ENCODE data around the gene ORMDL2. TPM values are rescaled to one million over a fixed set of nuclear protein-coding genes. Genes with fewer than 3 reads are reported as not detected.
"Not testable (repeated sequence)": the region's sequence is repeated elsewhere in the genome, so short reads cannot be mapped to it uniquely, and the experiment has no call there.

ORMDL2 gene
- polyA plus RNA-seq, 4 donors, result 17.7 to 35.6 (median 34.0) TPM

DNA sequence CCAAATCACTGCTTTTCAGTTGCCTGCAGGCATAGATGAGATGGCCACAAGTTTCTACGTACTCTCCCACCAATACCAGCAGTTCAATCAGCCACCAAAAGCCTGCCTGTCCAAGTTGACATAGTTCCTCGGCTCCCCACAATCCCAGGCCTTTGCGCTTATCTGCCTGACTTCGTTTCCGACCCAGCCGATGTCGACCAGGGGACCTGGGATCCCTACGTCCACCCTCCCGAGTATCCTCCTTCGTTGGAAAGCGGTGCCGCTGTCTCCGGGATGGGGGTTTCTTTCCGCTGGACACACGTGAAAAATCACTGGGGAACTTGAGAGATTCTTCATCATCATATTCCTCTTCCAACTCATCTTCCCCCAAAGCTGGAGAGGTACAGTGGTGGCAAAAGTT lies 10.0 kb downstream of the ORMDL2 start:
- no peak for DNase-seq (ENCODE audit: low read depth in 4 of 4, low spot score in 3 of 4)

DNA sequence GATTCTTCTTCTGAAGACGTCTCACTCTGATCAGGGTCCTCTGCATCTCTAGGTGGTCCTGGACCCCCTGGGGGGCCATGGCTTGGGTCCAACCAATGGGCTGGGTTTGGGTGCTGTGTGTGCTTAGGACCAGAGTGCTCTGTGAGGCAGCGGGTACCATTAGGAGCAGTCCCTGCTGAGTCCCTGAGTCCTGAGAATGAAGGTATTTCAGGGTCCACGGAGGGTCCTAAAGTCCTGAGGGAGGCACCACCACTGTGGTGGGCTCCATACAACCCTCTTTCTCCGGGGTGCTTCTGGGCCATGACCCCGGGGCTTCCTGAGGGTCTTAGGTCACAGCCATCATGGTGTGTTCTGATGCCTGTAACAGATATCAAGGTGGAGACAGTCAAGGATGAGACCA lies 10.5 kb downstream of the ORMDL2 start:
- DNase-seq (ENCODE audit: low read depth in 4 of 4, low spot score in 3 of 4), result no peak

GRCh38 chr12:55829967-55830600 lies 12.2 kb downstream of the ORMDL2 start:
- peak in 1 of 4 donors; percentile 31 for DNase-seq (ENCODE audit: low read depth in 4 of 4, low spot score in 3 of 4)

DNA sequence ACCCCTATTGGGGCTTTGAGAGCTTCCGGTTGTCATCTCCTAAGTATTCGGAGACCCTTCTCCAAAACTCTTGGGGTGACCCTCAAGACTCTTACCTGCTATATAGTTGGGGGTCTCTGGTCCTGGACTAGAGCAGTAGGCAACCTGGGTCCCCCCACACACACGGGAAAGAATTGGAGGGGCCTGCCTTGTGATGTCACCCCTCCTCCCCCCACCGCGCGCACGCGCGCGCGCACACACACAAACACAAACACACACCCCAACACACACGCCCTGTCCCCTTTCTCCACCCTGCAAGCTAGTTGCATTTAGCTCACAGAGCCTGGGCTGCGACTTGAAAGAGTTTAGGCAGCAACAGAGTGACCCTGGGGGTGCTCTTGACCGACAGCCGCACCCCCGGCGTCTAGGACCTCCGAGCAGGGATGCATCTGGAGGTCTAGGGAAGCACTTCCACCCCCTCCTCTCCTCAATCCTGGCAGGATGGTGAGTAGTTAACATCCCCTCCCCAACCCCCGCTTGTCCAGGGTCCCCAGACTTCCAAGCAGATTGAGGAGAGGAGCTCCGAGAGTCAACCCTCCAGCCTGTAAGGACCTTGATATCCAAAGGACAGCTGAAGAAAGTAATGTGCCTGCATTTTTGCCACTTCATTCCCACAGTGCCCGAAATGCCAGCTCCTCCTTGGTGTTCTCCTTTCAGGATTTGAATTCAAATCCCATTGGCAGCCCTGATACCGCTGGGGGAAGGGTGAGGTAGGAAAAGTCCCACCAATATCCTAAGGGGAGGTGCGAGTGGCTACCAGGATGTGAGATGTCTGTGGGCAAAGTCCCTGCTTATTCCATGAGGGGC lies 13.0 kb downstream of the ORMDL2 start:
- DNase-seq (ENCODE audit: low read depth in 4 of 4, low spot score in 3 of 4), result peak; percentile 76 to 89 (median 82)

GRCh38 chr12:55831447-55831815 lies 13.6 kb downstream of the ORMDL2 start:
- no peak for DNase-seq (ENCODE audit: low read depth in 4 of 4, low spot score in 3 of 4)

GRCh38 chr12:55833056-55833455 lies 15.2 kb downstream of the ORMDL2 start:
- DNase-seq (ENCODE audit: low read depth in 4 of 4, low spot score in 3 of 4), result no peak

DNA sequence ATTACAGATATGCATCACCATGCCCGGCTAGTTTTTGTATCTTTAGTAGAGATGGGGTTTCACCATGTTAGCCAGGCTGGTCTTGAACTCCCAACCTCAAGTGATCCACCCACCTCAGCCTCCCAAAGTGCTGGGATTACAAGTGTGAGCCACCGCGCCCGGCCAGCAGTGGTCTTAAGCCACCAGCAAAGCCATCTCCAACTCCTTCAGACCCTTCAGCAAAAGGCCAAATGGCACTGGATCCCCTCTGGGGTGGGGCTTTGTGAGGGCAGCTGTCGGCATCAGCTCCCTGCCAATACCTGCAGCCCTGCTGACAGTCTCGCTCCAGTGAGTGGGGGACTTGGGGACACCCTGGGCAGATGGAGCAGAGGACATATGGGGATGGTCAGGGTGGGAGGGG lies 16.6 kb downstream of the ORMDL2 start:
- DNase-seq (ENCODE audit: low read depth in 4 of 4, low spot score in 3 of 4), result not testable (repeated sequence)

DNA sequence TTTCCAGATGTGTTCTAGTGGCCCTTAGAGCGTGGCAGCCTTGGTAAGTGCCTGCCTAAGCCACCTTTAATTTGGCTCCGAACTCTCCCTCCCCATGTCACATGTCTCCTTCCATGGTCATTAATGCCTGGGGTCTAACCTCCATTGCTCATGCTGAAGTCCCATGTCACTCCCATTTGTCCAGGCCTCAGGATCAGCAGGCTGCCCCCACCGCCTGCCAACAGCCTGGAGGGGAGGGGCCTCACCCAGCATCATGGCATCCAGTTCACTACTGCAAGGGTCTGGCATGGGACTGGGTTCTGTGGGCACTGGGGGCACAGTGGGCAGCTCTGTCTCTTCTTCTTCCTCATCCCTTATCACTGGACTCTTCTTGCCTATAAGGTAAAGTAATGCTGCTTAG lies 20.5 kb downstream of the ORMDL2 start:
- no peak for DNase-seq (ENCODE audit: low read depth in 4 of 4, low spot score in 3 of 4)

GRCh38 chr12:55839345-55840140 lies 21.7 kb downstream of the ORMDL2 start:
- DNase-seq (ENCODE audit: low read depth in 4 of 4, low spot score in 3 of 4), result no peak

- no peak for DNase-seq (ENCODE audit: low read depth in 4 of 4, low spot score in 3 of 4)
These were observed 22.9 kb downstream of the ORMDL2 start for GRCh38 chr12:55840581-55841351.

DNA sequence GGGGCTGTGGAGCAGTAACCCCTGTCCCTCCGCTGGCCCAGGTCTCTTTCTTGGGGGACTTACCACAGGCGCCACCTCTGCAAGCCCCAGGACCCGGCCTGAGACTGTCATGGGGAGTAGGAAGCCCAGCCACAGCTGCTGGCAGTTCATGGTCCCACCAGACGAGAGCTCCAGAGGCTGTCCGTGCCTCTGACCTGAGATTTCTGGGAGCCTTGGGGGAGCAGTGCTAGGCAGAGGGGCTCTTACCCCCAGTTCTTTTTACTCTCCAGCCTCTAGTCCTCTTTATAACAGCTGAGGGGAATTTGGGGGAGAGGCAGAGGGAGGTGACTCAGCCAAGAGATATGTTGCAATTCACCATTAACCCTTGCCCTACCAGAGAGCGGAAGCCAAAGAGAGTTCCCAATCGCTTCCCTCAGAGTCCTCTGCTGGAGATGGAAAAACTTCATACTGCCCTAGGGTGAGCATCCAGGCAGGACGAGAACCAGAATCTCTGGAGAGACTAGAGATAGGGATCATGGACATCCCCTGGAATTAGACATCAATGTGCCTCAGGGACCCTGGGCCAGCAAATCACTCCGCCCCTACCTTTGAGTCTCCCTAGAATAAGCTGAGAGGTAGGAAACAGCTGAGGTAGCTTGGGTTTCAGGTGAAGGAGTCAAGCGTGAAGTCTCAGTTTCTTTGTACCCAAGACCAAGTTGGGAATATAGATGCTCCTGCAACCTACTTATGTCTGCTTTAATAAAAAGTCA lies 25.0 kb downstream of the ORMDL2 start, which contains the start of gene MMP19:
Gene MMP19, minus strand, starts transcription at position 256 of the 749 bp plus-strand sequence. Its CDS starts 106 bp downstream, at position 150.
- DNase-seq (ENCODE audit: low read depth in 4 of 4, low spot score in 3 of 4), result no peak

DNA sequence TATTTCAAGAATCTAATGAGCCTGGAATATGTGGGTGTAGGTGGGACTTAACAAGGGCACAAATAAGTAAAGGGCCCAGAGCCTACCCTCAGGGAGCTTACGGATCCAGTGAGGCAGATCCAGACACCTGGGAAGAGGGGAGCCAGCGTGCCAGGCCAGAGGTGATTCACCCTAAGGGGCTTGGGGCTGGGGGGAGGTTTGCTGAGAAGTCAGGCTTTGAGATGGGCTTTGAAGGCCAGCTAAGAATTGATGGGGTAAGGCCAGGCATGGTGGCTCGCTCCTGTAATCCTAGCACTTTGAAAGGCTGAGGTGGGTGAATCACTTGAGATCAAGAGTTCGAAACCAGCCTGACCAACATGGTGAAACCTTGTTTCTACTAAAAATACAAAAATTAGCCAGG lies 25.6 kb downstream of the ORMDL2 start:
- DNase-seq (ENCODE audit: low read depth in 4 of 4, low spot score in 3 of 4), result no peak

GRCh38 chr12:55844961-55845360 lies 27.1 kb downstream of the ORMDL2 start:
- DNase-seq (ENCODE audit: low read depth in 4 of 4, low spot score in 3 of 4), result no peak

- no peak for DNase-seq (ENCODE audit: low read depth in 4 of 4, low spot score in 3 of 4)
These were observed 27.5 kb downstream of the ORMDL2 start for GRCh38 chr12:55845361-55845760.

- DNase-seq (ENCODE audit: low read depth in 4 of 4, low spot score in 3 of 4), result no peak
These were observed 28.1 kb downstream of the ORMDL2 start for GRCh38 chr12:55845785-55846496.

DNA sequence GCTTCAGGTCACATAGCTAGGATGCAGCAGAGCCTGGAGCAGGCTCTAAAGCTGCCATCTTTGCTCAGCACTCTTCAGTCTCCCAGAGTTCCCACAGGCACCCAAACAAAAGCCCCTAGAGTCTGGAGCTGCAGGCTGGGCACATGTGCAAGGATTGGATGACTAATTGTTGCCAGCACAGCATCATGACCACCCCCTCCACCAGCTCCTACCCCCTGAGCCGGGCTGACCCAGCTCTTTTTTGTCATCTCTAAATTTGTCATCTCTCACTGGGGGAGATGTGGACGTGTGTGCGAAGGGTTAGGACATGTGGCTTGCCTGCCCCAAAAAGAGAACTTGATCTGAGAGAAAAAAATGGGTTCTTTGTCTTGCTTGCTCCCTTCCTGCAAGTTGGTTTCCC lies 29.2 kb downstream of the ORMDL2 start:
- DNase-seq (ENCODE audit: low read depth in 4 of 4, low spot score in 3 of 4), result no peak

DNA sequence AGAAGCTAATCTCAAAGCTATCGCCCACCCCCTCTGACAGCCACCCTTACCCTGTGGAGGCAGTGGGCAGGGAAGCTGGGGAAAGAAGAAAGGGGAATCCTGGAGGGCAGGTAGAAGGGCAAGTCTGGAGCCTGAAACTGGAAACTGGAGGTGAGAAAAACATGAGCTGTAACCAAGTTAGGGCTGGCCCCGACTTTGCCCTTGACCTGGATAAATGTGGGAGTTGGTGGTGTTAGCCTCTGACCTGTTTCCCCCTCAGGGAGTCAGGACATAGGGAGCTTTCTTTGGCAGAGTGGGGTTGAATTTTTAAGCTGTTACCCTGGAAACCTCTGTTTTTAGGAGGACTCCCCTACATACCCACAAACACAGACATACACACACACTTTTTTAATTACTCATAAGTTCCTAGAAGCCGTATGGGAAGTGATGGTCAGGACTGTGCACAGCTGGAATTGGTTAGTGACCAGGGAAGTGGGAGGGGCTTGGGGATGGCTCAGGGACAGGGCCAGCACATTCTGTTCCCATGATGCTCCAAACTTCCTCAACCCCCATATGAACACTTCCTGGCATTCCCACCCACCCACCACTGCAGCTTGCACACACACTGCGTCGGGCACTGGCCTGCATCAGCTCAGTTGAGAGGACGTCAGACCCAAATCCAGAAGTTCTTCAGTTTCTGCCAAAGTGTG lies 29.9 kb downstream of the ORMDL2 start:
- peak; percentile 48 to 71 (median 60) for DNase-seq (ENCODE audit: low read depth in 4 of 4, low spot score in 3 of 4)

DNA sequence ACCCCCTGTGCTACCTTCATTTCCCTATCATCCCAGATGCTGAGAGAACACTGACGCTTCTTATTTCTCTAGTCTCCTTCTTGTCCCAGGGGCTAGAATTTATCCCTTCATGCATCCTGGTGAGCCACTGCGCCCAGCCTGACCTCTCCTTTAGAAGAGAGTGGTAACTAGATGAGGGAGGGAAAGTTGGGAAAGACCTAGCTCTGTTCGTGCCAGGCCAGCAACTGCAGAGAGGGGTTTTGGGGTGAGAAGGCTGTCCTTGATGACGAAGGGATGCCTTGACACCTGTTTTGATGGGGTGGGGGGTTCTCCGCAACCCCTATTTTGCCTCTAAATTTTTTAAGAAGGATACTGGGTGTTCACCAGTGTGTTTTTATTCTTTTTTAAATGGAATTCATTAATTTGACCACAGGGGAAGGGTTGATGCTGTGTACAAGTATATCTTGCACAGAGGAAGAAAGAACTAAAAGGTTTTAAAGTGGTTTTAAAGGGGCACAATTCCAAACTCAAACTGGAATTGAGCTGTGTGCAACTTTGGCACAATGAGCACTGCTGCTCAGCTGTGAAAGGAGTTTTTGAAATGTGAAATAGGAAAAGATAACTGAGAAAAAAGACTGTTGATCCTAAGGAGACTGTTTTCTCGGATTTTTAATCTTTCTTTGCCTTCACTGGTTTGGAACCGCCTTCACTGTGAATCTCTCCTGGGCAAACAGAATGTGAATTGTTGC lies 31.9 kb downstream of the ORMDL2 start:
- no peak for DNase-seq (ENCODE audit: low read depth in 4 of 4, low spot score in 3 of 4)

All from left renal pelvis (tissue), 4 donors.